Pancreas (tissue), 10 donors: ENCODE measurements around the gene ACY1. TPM values are rescaled to one million over a fixed set of nuclear protein-coding genes. Genes with fewer than 3 reads are reported as not detected.
A peak's percentile ranks its signal among the peaks of the same experiment; 100 is the strongest.

Experiments used
- ATAC-seq, 4 donors: fragments of 200-7000 bp; cut with Tn5 transposase; one replicate each; pipeline versions ENCODE4 v1.8.0 to v1.9.1; 2020; ENCODE audit warnings: mild to moderate bottlenecking in 4 of 4, moderate library complexity in 4 of 4
- DNase-seq, 6 donors: peaks; one replicate each; pipeline ENCODE4 v3.0.0-alpha.2; 2020
- FAIRE-seq: peaks from 2 replicates; lab custom pipeline; 2012; peaks lifted over from hg19 to GRCh38; lab: Jason Lieb, UNC
- H3K27ac ChIP-seq, 4 donors: fragments of 200-600 bp; sonication (generic); 1 replicate in 3 of 4; 2 replicates in 1 of 4; pipeline versions ENCODE4 v1.5.0 to v1.8.0; 2020
- H3K27me3 ChIP-seq, 4 donors: fragments of 200-600 bp; one replicate each; pipeline ENCODE4 v1.8.0; 2021
- H3K36me3 ChIP-seq, 3 donors: fragments of 200-600 bp; sonication (generic) in 1 of 3; one replicate each; pipeline versions ENCODE4 v1.5.0 to v1.8.0; 2020 to 2021
- H3K4me1 ChIP-seq, 3 donors: fragments of 200-600 bp; one replicate each; pipeline ENCODE4 v1.8.0; 2021
- H3K4me3 ChIP-seq, 4 donors: fragments of 200-600 bp; sonication (generic) in 2 of 4; one replicate each; pipeline versions ENCODE4 v1.5.0 to v1.8.0; 2020 to 2021
- H3K9me3 ChIP-seq, 4 donors: fragments of 200-600 bp; one replicate each; pipeline ENCODE4 v1.8.0; 2021
- CTCF ChIP-seq, 4 donors: fragments of 200-600 bp; sonication (generic) in 3 of 4; IDR thresholded peaks; one replicate each; pipeline versions ENCODE4 v1.5.0 to v1.8.0; 2021; ENCODE audit warnings: antibody characterized with exemption in 4 of 4
- WGBS, 2 donors: extraction: QIAGEN DNeasy Blood & Tissue Kit; methylation state at CpG; one replicate each; pipeline ENCODE4 v1.1.7; 2013; 5-methylcytosine and 5-hydroxymethylcytosine counted together
- intact Hi-C, 3 donors: fragments of 100-400 bp; cut with DNase I; formaldehyde crosslinking; loops; one replicate each; pipeline versions ENCODE4 v1.11.1 to v1.14.2; 2022
- polyA plus RNA-seq, 2 donors: library from polyadenylated mRNA; stranded (reverse); fragments of 200-250 nt; gene quantifications; one replicate each; pipeline ENCODE4 v1.2.3, GENCODE V29; 2013
- total RNA-seq, 6 donors: library from RNA; stranded (reverse); fragmentation: NEBNext Ultra II Directional in 4 of 6; extraction: Animal tissue kit (Norgen Biotek cat#: 25700) in 4 of 6; gene quantifications; one replicate each; pipeline versions ENCODE4 v1.2.1 to v1.2.4, GENCODE V29; 2021 to 2023
- donor health status: healthy with polysubstance abuse.
- donor health status: DM: no; HTN: no; CAD: no; lungs with moderate emphysema.
- donor health status: DM: no; HTN: no; CAD: no.
- donor health status: control.
- donor health status: control.
- donor health status: Bipolar disorder and iron deficiency.
- donor health status: DM: yes; HTN: yes; CAD: no.
- donor health status: DM: no; HTN: no; CAD: no.
- donor health status: DM: no; HTN: no; CAD: no.
- donor health status: DM: yes; HTN: yes; CAD: no.

Gene ACY1
- total and polyA plus RNA-seq, 8 donors: 5.7 to 21.5 (median 15.6) TPM

- Histone ChIP-seq H3K4me1 (peaks cover 15 to 29% (median 23%) of the 10 kb centered on the region in 3 donors), H3K27me3 (no peaks in the 10 kb centered on the region), H3K4me3 (no peak overlapping the region), H3K27ac (peak overlapping the region in 3 of 4 donors; percentile 23 to 54 (median 23)), H3K36me3 (no peaks in the 10 kb centered on the region), H3K9me3 (no peaks in the 10 kb centered on the region)
- DNase-seq (peak; percentile 79 to 92 (median 86)), FAIRE-seq (no peak), ATAC-seq (peak in 3 of 4 donors; percentile 23 to 54 (median 49))
- WGBS, 2 donors: 26 to 34% methylated on average over 6 of the region's 6 CpGs
- intact Hi-C loops: no loop called here
- TF ChIP-seq CTCF (IDR thresholded peaks at IDR 0.05): no peak
Measured at GRCh38 chr3:51970606-51971300, 12.6 kb upstream of the ACY1 start.

- Histone ChIP-seq H3K9me3 (no peaks in the 10 kb centered on the region), H3K27ac (peak overlapping the region in 2 of 4 donors; percentile 23 to 54), H3K4me3 (no peak overlapping the region), H3K4me1 (peaks cover 15 to 32% (median 23%) of the 10 kb centered on the region in 3 donors), H3K27me3 (no peaks in the 10 kb centered on the region), H3K36me3 (no peaks in the 10 kb centered on the region)
- 84 to 89% methylated on average over 11 of the region's 11 CpGs for WGBS, 2 donors
- intact Hi-C loops: no loop called here
- no peak for FAIRE-seq
- no peak for TF ChIP-seq CTCF (IDR thresholded peaks at IDR 0.05)
- ATAC-seq: no peak
- DNase-seq: peak in 2 of 6 donors; percentile 29 to 78
Measured at GRCh38 chr3:51971350-51971749, 12.0 kb upstream of the ACY1 start.

- no peaks in the 10 kb centered on the region for H3K36me3 ChIP-seq
- intact Hi-C loops: no loop called here
- DNase-seq (peak in 5 of 6 donors; percentile 63 to 86 (median 66)), ATAC-seq (peak; percentile 34 to 38 (median 37)), FAIRE-seq (no peak)
- H3K27me3 ChIP-seq: no peaks in the 10 kb centered on the region
- peaks cover 11 to 28% (median 23%) of the 10 kb centered on the region in 3 donors for H3K4me1 ChIP-seq
- peak overlapping the region; percentile 73 to 94 (median 86) for H3K27ac ChIP-seq
- WGBS, 2 donors: 8 to 13% methylated on average over 30 of the region's 30 CpGs
- no peaks in the 10 kb centered on the region for H3K9me3 ChIP-seq
- no peak for TF ChIP-seq CTCF (IDR thresholded peaks at IDR 0.05)
- peak overlapping the region; percentile 36 to 77 (median 61) for H3K4me3 ChIP-seq
Measured at GRCh38 chr3:51974277-51974962, 8.9 kb upstream of the ACY1 start.

- intact Hi-C loops: no loop called here
Measured at GRCh38 chr3:51974963-51975851, 8.1 kb upstream of the ACY1 start, which contains the start of gene ABHD14A. TSS of gene ABHD14A (plus strand) at chr3:51975064. CDS start at chr3:51975136, 72 bp downstream.

More at GRCh38 chr3:51974963-51975851, 8.1 kb upstream of the ACY1 start, which contains the start of gene ABHD14A:
- FAIRE-seq: no peak
- 0% methylated on average over 47 to 63 of the region's 63 CpGs for WGBS, 2 donors
- Histone ChIP-seq H3K4me3 (peak within 1 kb of the TSS; percentile 45 to 77 (median 61)), H3K36me3 (no peaks in the 10 kb centered on the region), H3K9me3 (no peaks in the 10 kb centered on the region), H3K27ac (peak within 1 kb of the TSS; percentile 73 to 94 (median 86)), H3K27me3 (no peaks in the 10 kb centered on the region), H3K4me1 (peaks cover 11 to 24% (median 18%) of the 10 kb centered on the region in 3 donors)
- no peak for TF ChIP-seq CTCF (IDR thresholded peaks at IDR 0.05)
- ATAC-seq: peak; percentile 63 to 75 (median 70)
- DNase-seq: peak; percentile 69 to 89 (median 78)
